Subcutaneous adipose tissue (tissue), 4 donors: ENCODE measurements around the gene PRRC2A. TPM values are rescaled to one million over a fixed set of nuclear protein-coding genes. Genes with fewer than 3 reads are reported as not detected.

Experiments
- CTCF ChIP-seq: fragments of 450-650 bp; IDR thresholded peaks from one replicate; pipeline ENCODE4 v1.5.1; 2016; ENCODE audit warnings: low read depth, mild to moderate bottlenecking, control low read depth, antibody characterized with exemption, moderate library complexity
- total RNA-seq, 4 donors: library from RNA; depleted of rRNA; stranded (reverse); fragments of >200 nt; gene quantifications; one replicate each; pipeline ENCODE4 v1.1.0, GENCODE V29; 2016

PRRC2A gene
- total RNA-seq, 4 donors from 2014 or later = 36.0 to 79.5 (median 46.5) TPM

- TF ChIP-seq CTCF = no peak
These were observed 44.4 kb upstream of the PRRC2A start for GRCh38 chr6:31575952-31576685.

GRCh38 chr6:31576897-31577578, 43.5 kb upstream of the PRRC2A start:
- TF ChIP-seq CTCF = no peak

- no peak for TF ChIP-seq CTCF
These were observed 42.9 kb upstream of the PRRC2A start for GRCh38 chr6:31577579-31577966.

GRCh38 chr6:31578184-31579118, 42.1 kb upstream of the PRRC2A start:
- TF ChIP-seq CTCF = no peak

GRCh38 chr6:31579119-31579505, 41.4 kb upstream of the PRRC2A start:
- no peak for TF ChIP-seq CTCF

- TF ChIP-seq CTCF = no peak
These were observed 40.7 kb upstream of the PRRC2A start for GRCh38 chr6:31579546-31580437.
